PC-3 (cell line): ENCODE measurements around the gene SLC35F3. TPM values are rescaled to one million over a fixed set of nuclear protein-coding genes. Genes with fewer than 3 reads are reported as not detected.

Experiments used
- ATAC-seq: fragments of 200-7000 bp; cut with Tn5 transposase; 2 replicates; pipeline ENCODE4 v1.9.1; 2020; ENCODE audit warnings: mild to moderate bottlenecking, moderate library complexity
- BruUV-seq: library from RNA; stranded (reverse); fragments of 400-500 nt; replicated peaks from 2 replicates; lab custom pipeline; 2021; lab: Mats Ljungman, UMichigan
- CTCF ChIA-PET: fragments of 300-600 bp; sonication (Branson Sonifier 250); formaldehyde crosslinking; loops from one replicate; lab custom pipeline; 2022; ENCODE audit warnings: antibody characterized with exemption; lab: Charles Lee
- POLR2A ChIA-PET: fragments of 300-600 bp; sonication (Branson Sonifier 250); formaldehyde crosslinking; loops from one replicate; lab custom pipeline; 2022; ENCODE audit warnings: antibody characterized with exemption; ENCODE audit not compliant: unreplicated experiment; lab: Charles Lee
- DNase-seq: peaks from one replicate; pipeline ENCODE4 v3.0.0-alpha.2; 2015
- H2AFZ ChIP-seq: fragments of 300-600 bp; sonication (generic); 2 replicates; pipeline ENCODE4 v1.6.0; 2016; ENCODE audit warnings: antibody characterized with exemption, low read length
- H3F3A ChIP-seq: fragments of 300-600 bp; sonication (generic); one replicate; pipeline ENCODE4 v1.6.0; 2017; ENCODE audit warnings: antibody characterized with exemption, low read length, control low read depth, mild to moderate bottlenecking; ENCODE audit not compliant: unreplicated experiment
- H3K27ac ChIP-seq: fragments of 300-600 bp; sonication (generic); 2 replicates; pipeline ENCODE4 v1.5.1; 2016; ENCODE audit warnings: mild to moderate bottlenecking, low read length
- H3K27me3 ChIP-seq: fragments of 300-600 bp; sonication (generic); 2 replicates; pipeline ENCODE4 v1.6.1; 2016; ENCODE audit warnings: low read length, mixed read lengths
- H3K36me3 ChIP-seq: fragments of 300-600 bp; sonication (generic); 2 replicates; pipeline ENCODE4 v1.6.1; 2016; ENCODE audit warnings: low read depth, mixed run types, low read length, mixed read lengths
- H3K4me1 ChIP-seq: fragments of 300-600 bp; sonication (generic); 2 replicates; pipeline ENCODE4 v1.5.1; 2016; ENCODE audit warnings: low read length; ENCODE audit not compliant: insufficient read depth
- H3K4me2 ChIP-seq: fragments of 300-600 bp; sonication (generic); 2 replicates; pipeline ENCODE4 v1.6.0; 2016; ENCODE audit warnings: low read length
- H3K4me3 ChIP-seq: fragments of 300-600 bp; sonication (generic); 2 replicates; pipeline ENCODE4 v1.5.1; 2016; ENCODE audit warnings: mild to moderate bottlenecking, low read length, mixed read lengths
- H3K79me2 ChIP-seq: fragments of 300-600 bp; sonication (generic); 2 replicates; pipeline ENCODE4 v1.6.1; 2017; ENCODE audit warnings: low read length, mixed read lengths
- H3K9ac ChIP-seq: fragments of 300-600 bp; sonication (generic); 2 replicates; pipeline ENCODE4 v1.6.0; 2016; ENCODE audit warnings: mild to moderate bottlenecking, low read length
- H3K9me2 ChIP-seq: fragments of 300-600 bp; sonication (generic); replicated peaks from 2 replicates; pipeline ENCODE4 v1.6.1; 2016; ENCODE audit warnings: mixed run types, low read length, mixed read lengths
- H3K9me3 ChIP-seq: fragments of 300-600 bp; sonication (generic); 2 replicates; pipeline ENCODE4 v1.6.1; 2016; ENCODE audit warnings: low read length, mixed read lengths
- H4K20me1 ChIP-seq: fragments of 300-600 bp; sonication (generic); 2 replicates; pipeline ENCODE4 v1.6.1; 2016; ENCODE audit warnings: low read length, mixed read lengths
- EZH2 ChIP-seq: fragments of 300-600 bp; sonication (generic); IDR thresholded peaks from one replicate; pipeline ENCODE4 v1.6.1; 2017; ENCODE audit warnings: antibody characterized with exemption, mild to moderate bottlenecking, low read length; ENCODE audit not compliant: unreplicated experiment
- EZH2phosphoT487 ChIP-seq: fragments of 300-600 bp; sonication (generic); IDR thresholded peaks from 2 replicates; pipeline ENCODE4 v1.6.1; 2018; ENCODE audit warnings: mild to moderate bottlenecking, antibody characterized with exemption, low read length, borderline replicate concordance
- intact Hi-C: fragments of 100-400 bp; cut with micrococcal nuclease; formaldehyde crosslinking; loops from 2 replicates; pipeline ENCODE4 v1.9.0; 2023
- total RNA-seq: library from RNA; depleted of rRNA; stranded (reverse); fragments of >200 nt; gene quantifications from 2 replicates; pipeline ENCODE4 v1.2.3, GENCODE V29; 2014
- TF ChIP-seq, protein P1 (sequence below): fragments of 300-600 bp; sonication (generic); conservative IDR thresholded peaks from 2 replicates; pipeline ENCODE4 v1.5.1; 2017; ENCODE audit warnings: antibody characterized with exemption, low read depth, mild to moderate bottlenecking, low read length

Gene SLC35F3
- total RNA-seq, 1 experiment from 2014 or later: 17.7 TPM

DNA sequence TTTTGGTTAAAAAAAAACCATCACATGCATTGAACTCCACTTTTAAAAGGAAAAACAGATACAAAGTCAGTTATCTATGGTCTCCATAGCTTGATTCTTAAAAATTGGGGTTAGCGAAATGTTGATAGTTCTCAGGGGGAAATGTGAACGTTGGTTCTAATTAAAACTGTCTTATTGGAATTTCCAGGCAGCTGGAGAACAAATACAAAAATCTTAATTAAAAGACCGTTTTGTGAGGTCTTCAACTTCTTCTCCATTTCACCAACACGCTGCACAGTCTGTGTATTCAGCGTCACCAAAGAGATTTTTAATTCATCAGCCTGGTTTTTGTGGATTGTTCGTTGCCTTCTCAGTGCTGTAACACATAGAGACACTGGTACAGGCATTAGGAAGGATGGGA, 369.5 kb downstream of the SLC35F3 start:
- H4K20me1 ChIP-seq: no peaks in the 10 kb centered on the region
- H3K4me1 ChIP-seq: peaks cover 11% of the 10 kb centered on the region
- POLR2A ChIA-PET: no interaction called here
- BruUV-seq: no TSS peak
- H3K27me3 ChIP-seq: no peaks in the 10 kb centered on the region
- no peaks in the 10 kb centered on the region for H3K9me3 ChIP-seq
- H3K4me3 ChIP-seq: no peak overlapping the region
- no peaks in the 10 kb centered on the region for H3K79me2 ChIP-seq
- CTCF ChIA-PET: no interaction called here
- intact Hi-C loops: no loop called here
- no peak overlapping the region for H3K27ac ChIP-seq
- H3K9ac ChIP-seq: no peak overlapping the region
- H3K9me2 ChIP-seq: no peaks in the 10 kb centered on the region
- H3F3A ChIP-seq: no peaks in the 10 kb centered on the region
- no peak overlapping the region for H2AFZ ChIP-seq
- H3K36me3 ChIP-seq: no peaks in the 10 kb centered on the region
- ATAC-seq (no peak), DNase-seq (no peak)
- no peak overlapping the region for H3K4me2 ChIP-seq
- no peak for TF ChIP-seq EZH2
- TF ChIP-seq EZH2phosphoT487: no peak
- TF ChIP-seq, protein P1, sequence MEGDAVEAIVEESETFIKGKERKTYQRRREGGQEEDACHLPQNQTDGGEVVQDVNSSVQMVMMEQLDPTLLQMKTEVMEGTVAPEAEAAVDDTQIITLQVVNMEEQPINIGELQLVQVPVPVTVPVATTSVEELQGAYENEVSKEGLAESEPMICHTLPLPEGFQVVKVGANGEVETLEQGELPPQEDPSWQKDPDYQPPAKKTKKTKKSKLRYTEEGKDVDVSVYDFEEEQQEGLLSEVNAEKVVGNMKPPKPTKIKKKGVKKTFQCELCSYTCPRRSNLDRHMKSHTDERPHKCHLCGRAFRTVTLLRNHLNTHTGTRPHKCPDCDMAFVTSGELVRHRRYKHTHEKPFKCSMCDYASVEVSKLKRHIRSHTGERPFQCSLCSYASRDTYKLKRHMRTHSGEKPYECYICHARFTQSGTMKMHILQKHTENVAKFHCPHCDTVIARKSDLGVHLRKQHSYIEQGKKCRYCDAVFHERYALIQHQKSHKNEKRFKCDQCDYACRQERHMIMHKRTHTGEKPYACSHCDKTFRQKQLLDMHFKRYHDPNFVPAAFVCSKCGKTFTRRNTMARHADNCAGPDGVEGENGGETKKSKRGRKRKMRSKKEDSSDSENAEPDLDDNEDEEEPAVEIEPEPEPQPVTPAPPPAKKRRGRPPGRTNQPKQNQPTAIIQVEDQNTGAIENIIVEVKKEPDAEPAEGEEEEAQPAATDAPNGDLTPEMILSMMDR: no peak

DNA sequence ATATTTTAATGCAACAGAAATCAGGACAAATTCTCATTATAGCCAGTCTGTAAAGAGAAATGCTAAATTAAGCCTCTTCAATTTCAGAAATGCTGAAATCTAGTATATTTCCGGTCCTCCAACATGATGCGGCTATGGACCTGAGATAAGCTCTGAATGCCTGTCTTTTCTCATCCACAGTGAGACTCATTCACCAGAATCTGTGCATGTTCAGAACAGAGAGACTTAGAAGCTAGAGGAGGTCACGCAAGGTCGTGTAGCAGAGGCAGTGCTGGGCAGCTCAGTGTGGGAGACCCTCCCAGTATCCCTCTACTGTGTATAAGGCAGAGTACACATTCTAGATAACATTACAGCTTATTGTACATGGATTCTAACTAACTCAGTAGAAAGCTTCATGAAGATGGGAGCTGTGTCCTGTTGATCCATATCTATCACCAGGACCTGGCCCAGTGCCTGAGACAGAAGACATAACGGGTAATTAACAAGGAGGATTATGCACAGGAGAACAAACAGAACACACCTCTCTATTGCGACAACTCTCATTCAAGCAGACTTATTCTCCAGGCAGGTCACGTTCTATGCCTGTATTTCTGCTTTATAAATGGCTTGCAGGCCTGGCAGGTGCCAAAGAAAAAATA, 371.8 kb downstream of the SLC35F3 start:
- BruUV-seq: no TSS peak
- Histone ChIP-seq H3F3A (no peaks in the 10 kb centered on the region), H2AFZ (no peak overlapping the region), H3K36me3 (no peaks in the 10 kb centered on the region), H3K4me3 (no peak overlapping the region), H3K9me2 (no peaks in the 10 kb centered on the region), H3K27ac (no peak overlapping the region), H3K79me2 (no peaks in the 10 kb centered on the region), H3K9me3 (no peaks in the 10 kb centered on the region), H3K4me1 (peaks cover 1% of the 10 kb centered on the region), H3K27me3 (no peaks in the 10 kb centered on the region), H3K9ac (no peak overlapping the region), H4K20me1 (no peaks in the 10 kb centered on the region), H3K4me2 (no peak overlapping the region)
- no peak for ATAC-seq
- ChIA-PET POLR2A (no interaction called here), CTCF (interaction anchor here (0.5 kb wide), 1 partner anchor 33 kb away, joined by 5 read pairs; no protein-coding TSS in a partner anchor)
- DNase-seq: no peak
- intact Hi-C loops: no loop called here
- TF ChIP-seq EZH2phosphoT487: no peak

DNA sequence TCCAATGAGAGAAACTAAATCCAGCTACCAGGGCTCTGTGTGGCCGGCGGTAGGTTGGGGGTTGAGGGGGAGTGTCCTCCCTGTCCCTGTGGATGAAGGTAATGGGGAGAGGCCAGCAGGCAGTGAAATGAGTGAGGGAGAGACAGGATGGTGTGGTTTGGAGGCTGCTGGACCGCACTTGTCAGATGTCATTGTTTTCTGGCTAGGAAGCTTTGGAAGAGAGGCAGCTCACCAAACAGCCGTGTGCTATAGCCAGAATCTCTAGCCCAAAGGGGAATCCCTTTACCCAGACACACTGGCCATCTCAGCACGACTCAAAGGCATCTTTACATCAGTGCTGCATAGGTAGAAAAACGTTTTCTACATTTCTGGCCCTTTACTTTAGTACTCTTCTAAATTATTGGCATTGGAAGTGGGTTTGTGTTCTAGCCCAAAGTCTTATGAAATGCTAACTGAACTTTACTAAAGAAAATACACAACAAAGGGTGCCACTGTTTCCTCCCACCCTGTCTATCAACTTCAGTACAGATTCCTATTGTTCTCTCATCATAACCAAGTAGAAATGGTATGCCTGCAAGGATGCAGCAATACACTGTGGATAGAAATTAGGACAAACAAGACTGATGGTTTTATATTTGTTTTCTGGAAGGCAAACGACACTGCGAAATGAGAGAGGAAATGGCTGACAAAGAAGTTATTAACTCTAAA, 372.8 kb downstream of the SLC35F3 start:
- Histone ChIP-seq H4K20me1 (no peaks in the 10 kb centered on the region), H3K9ac (no peak overlapping the region), H3K4me3 (no peak overlapping the region), H3K9me2 (no peaks in the 10 kb centered on the region), H3K79me2 (no peaks in the 10 kb centered on the region), H3K4me2 (no peak overlapping the region), H3K27ac (no peak overlapping the region), H3K4me1 (no peaks in the 10 kb centered on the region), H3K27me3 (no peaks in the 10 kb centered on the region), H2AFZ (no peak overlapping the region), H3K36me3 (no peaks in the 10 kb centered on the region), H3F3A (no peaks in the 10 kb centered on the region), H3K9me3 (no peaks in the 10 kb centered on the region)
- DNase-seq (no peak), ATAC-seq (no peak)
- POLR2A ChIA-PET: no interaction called here
- intact Hi-C loops: no loop called here
- CTCF ChIA-PET: no interaction called here
- no peak for TF ChIP-seq EZH2phosphoT487
- TF ChIP-seq, protein P1: no peak
- BruUV-seq: no TSS peak
